ENCODE results near the gene CENPC.
"Not testable (repeated sequence)": the region's sequence is repeated elsewhere in the genome, so short reads cannot be mapped to it uniquely, and the experiment has no call there.

Gene CENPC

DNA sequence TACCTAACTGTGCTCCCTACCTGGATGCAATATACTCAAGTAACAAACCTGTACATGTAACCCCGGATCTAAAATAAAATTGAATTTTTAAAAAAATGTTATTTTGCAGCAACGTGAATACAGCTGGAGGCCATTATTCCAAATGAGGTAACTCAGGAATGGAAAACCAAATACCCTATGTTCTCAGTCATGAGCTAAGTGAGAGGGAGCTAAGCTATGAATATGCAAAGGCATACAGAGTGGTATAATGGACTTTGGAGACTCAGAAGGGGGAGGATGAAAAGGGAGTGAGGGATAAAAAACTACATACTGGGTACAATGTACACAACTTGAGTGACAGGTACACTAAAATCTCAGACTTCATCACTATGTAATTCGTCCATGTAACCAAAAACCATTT is 78.6 kb downstream of the CENPC start:
- DNase-seq = no peak

DNA sequence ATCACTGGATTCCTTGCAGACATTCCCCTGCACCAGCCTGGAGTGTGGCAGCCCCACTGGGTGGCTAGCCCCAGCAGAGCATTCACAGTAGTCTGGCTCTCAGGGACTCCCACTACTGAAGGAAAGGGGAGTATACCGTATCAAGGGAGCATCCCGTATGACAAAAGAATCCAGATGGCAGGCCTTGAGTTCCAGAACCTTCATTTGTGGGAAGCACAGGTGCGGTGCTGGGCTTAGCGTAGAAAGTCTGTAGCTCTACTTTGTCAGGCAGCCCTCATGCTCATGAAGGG is 79.6 kb downstream of the CENPC start:
- DNase-seq = no peak

- no peak for DNase-seq
Measured at GRCh38 chr4:67465032-67465762, 80.1 kb downstream of the CENPC start.

GRCh38 chr4:67460574-67460973 is 84.7 kb downstream of the CENPC start:
- DNase-seq = no peak

DNA sequence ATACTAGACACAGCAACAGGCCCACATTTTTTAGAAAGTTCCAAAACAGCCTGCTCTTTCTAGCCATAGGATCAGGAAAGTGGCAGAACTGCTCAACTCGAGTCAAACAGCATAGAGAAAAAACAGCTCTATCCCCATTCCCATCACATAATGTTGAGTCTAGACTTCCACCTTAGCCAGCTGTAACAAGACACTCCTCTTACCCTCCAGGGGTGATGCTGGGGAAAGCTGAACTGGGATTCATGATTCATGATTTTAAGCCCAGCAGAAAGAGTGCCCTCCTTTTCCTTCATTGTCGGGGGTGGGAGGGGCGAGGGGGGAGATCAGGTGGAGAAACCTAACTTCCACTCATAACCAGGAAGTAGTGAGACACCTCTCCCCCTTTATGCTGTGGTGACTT is 86.1 kb downstream of the CENPC start:
- DNase-seq = no peak

- no peak for DNase-seq
Measured at GRCh38 chr4:67456577-67457196, 88.6 kb downstream of the CENPC start.

- not testable (repeated sequence) for DNase-seq
Measured at GRCh38 chr4:67452846-67453205, 92.5 kb downstream of the CENPC start.

DNA sequence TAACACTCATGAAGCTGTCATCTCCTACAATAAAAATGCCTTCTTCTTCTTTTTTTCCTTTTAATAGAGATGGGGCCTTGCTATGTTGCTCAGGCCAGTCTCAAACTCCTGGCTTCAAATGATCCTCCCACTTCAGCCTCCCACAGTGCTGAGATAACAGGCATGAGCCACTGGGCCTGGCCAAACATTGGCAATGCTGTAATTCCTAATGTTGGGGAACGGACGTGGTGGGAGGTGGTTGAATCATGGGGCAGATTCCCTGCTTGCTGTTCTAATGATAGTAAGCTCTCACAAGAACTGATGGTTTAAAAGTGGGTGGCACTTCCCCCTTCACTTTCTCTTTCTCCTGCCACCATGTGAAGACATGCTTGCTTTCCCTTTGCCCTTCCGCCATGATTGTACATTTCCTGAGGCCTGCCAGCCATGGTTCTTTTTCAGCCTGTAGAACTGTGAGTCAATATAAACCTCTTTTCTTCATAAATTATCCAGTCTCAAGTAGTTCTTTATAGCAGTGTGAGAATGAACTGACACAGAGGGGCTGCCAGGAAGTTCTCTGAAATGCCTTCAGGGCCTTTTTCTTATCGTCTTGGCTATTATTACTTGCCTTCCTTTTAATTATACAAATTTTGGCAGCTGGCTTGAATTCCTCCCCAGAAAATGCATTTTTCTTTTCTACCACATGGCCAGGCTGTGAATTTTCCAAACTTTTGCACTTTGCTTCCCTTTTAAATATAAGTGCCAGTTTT is 93.0 kb downstream of the CENPC start:
- DNase-seq = no peak

DNA sequence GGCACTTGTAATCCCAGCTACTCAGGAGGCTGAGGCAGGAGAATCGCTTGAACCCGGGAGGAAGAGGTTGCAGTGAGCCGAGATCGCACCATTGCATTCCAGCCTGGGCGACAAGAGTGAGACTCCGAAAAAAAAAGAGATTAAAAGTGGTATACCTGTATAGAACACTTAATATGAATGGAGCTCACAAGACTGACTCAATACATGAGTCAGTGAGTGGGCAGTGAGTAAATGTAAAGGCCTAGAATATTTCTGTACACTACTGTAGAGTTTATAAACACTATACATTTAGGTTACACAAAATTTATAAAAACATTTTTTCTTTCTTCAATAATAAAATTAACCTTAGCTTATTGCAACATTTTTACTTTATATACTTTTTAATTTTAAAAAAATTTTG is 93.8 kb downstream of the CENPC start:
- no peak for DNase-seq

DNA sequence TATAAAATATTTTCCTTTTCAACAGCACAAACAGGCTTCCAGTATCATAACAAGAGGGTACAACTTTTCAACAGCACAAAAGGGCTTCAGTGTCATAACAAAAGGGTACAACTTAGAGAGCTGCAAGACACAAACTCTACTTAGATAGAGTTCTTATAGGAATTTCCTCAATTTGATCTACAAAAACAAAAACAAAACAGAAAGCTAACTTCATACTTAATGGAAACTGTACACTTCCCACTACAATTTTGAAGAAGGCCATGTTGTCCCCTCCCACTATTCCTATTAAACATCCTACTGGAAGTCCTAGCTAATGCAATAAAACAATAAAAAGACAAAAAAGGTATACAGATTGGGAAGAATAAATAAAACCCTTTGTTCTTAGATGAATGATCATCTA is 96.7 kb downstream of the CENPC start:
- DNase-seq = no peak

DNA sequence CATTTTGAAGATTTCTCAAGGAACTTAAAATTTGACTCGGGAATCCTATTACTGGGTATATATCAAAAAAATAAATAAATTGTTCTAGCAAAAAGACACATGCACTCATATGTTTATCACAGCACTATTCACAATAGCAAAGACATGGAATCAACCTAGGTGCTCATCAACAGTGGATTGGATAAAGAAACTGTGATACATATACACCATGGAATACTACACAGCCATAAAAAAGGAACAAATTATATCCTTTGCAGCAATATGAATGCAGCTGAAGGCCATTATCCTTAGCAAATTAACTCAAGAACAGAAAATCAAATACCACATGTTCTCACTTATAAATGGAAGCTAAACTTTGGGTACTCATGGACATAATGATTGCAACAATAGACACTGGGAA is 97.4 kb downstream of the CENPC start:
- DNase-seq = no peak

DNA sequence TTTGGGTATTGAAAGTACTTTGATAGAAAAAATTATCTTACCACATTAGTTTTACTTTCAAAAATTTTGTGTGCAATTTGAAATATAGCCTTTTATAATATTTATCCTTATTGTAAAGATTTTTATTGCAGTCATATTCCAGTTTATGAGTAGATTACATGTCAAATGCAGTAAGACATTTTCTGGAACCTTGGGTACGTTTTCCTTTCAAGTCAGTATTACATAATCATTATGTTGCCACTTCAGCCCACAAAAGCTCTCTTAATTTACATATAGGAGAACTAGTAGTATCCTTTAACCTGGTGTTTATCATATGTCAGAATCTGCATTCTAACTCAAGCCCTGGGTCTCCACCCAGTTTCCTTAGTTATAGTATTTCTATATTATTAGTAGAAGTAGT is 98.5 kb downstream of the CENPC start:
- no peak for DNase-seq

DNA sequence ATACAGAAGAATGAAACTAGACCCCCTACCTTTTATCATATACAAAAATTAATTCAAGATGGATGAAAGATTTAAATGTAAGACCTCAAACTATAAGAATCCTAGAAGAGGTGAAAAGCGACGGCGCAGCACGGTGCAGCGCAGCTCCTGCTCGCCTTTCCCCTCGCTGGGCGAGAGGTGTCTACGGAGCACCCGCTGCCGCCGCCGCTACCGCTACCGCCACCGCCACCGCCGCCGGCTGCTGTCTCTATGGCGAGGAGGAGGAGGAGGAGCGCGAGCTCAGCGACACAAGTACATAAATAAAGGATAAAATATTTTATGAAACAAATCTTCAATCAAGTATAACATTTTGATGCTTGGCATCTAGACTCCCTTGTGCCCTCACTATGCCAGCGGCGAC is 99.4 kb downstream of the CENPC start:
- DNase-seq = not testable (repeated sequence)

DNA sequence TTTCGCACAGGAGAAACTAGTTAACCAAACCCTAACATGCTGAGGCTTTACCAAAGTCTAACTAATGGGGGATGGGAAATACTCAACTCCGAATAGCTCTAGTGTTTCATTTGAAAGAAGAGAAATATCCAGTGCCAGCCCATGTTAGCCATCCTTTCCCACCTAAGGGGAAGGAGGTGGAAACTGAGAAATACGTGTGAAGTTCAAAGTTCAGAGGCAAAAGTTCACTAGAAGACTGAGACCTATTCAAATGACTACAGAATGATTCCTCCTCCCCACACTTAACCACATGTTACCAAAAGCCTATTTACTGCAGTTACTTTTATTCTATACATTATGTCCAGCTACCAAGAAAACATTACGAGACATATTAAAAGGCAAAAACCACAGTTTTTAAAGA is 106.3 kb downstream of the CENPC start:
- no peak for DNase-seq

- DNase-seq = no peak
Measured at GRCh38 chr4:67437974-67438713, 107.2 kb downstream of the CENPC start.

DNA sequence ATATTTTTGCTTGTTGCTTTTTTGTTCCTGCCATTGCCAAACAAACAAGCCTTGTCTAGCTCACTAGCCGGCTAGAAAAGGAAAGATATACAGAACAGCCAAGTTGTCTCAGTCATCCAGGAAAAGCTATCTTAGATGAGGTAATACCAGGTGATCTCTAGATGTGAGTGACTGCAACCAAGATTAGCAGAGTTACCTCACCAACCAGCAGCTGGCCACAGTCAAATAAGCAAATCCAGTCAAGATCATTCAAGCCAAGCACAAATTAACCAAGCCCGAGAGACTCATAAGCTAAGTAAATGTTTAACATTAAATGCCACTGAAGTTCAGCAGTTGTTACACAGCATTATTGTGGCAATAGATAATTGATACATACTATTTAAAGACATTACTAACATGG is 108.6 kb downstream of the CENPC start:
- no peak for DNase-seq

DNA sequence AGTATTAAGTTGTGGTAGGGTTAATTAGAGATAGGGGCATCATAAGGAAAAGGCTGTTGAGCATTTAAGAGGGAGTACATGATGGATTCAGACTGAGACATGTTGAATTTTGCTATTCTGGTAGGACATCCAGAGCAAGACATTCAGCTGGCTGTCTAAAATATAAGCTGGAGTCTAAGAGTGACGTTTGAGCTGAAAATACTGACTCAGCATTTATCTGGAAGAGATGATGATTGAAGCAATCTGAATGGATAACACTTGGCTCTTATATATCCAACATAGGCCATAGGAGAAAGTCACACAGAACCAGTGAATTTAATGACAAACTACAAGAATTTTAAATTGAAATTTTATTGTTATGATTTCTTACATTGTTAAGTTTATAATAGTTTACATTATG is 114.3 kb downstream of the CENPC start:
- no peak for DNase-seq

DNA sequence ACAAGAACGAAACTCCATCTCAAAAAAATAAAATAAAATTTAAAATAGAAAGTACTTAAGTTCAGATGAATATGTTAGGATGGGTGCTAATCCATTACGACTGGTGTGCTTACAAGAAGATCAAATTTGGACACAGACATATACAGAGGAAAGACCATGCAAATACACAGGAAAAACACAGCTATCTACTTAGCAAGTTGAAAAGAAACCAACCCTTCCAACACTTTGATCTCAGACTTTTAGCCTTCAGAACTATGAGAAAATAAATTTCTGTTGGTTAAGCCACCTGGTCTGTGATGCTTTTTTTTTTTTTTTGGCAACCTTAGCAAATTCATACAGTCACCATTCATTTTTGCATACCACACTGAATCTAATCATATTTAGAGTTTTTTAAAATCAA is 116.5 kb downstream of the CENPC start:
- no peak for DNase-seq
